ENCODE results near the gene SLC25A29.
"Not testable (repeated sequence)": the region's sequence is repeated elsewhere in the genome, so short reads cannot be mapped to it uniquely, and the experiment has no call there.

The SLC25A29 gene

GRCh38 chr14:100292776-100293461 is 13.3 kb downstream of the SLC25A29 start:
- no peak for DNase-seq

GRCh38 chr14:100292301-100292775 is 13.9 kb downstream of the SLC25A29 start:
- DNase-seq: no peak

- no peak for DNase-seq
These were observed 14.8 kb downstream of the SLC25A29 start for GRCh38 chr14:100291305-100292075.

GRCh38 chr14:100290607-100291304 is 15.5 kb downstream of the SLC25A29 start:
- DNase-seq: no peak

GRCh38 chr14:100289916-100290606 is 16.2 kb downstream of the SLC25A29 start:
- DNase-seq: no peak

- no peak for DNase-seq
These were observed 17.7 kb downstream of the SLC25A29 start for GRCh38 chr14:100288382-100289185.

GRCh38 chr14:100287998-100288295 is 18.3 kb downstream of the SLC25A29 start:
- not testable (repeated sequence) for DNase-seq

GRCh38 chr14:100287202-100287997 is 18.8 kb downstream of the SLC25A29 start:
- no peak for DNase-seq

- no peak for DNase-seq
These were observed 19.6 kb downstream of the SLC25A29 start for GRCh38 chr14:100286484-100287191.

GRCh38 chr14:100285913-100286400 is 20.3 kb downstream of the SLC25A29 start:
- no peak for DNase-seq

GRCh38 chr14:100285021-100285912 is 21.0 kb downstream of the SLC25A29 start:
- DNase-seq: no peak

GRCh38 chr14:100283984-100284881 is 22.0 kb downstream of the SLC25A29 start:
- DNase-seq: no peak

GRCh38 chr14:100283436-100283835 is 22.8 kb downstream of the SLC25A29 start:
- not testable (repeated sequence) for DNase-seq

- DNase-seq: no peak
These were observed 23.4 kb downstream of the SLC25A29 start for GRCh38 chr14:100282766-100283419.

GRCh38 chr14:100282083-100282350 is 24.2 kb downstream of the SLC25A29 start:
- DNase-seq: no peak

GRCh38 chr14:100281286-100282082 is 24.8 kb downstream of the SLC25A29 start:
- DNase-seq: no peak

GRCh38 chr14:100279563-100279962 is 26.7 kb downstream of the SLC25A29 start:
- DNase-seq: no peak
